Calu3 (cell line): ENCODE data around the gene ACAD11. TPM values are rescaled to one million over a fixed set of nuclear protein-coding genes. Genes with fewer than 3 reads are reported as not detected.

Source experiments
- BruUV-seq: library from RNA; stranded (reverse); fragments of 400-500 nt; replicated peaks from 2 replicates; lab custom pipeline; 2021; lab: Mats Ljungman, UMichigan
- CTCF ChIA-PET: fragments of 300-600 bp; sonication (Branson Sonifier 250); formaldehyde crosslinking; loops from one replicate; lab custom pipeline; 2022; ENCODE audit warnings: antibody characterized with exemption; lab: Charles Lee
- DNase-seq: peaks from one replicate; pipeline ENCODE4 v3.0.0; 2022
- H3K27ac Mint-ChIP-seq: one replicate; pipeline ENCODE4 v1.8.0; 2022; ENCODE audit warnings: mixed read lengths; ENCODE audit not compliant: unreplicated experiment
- H3K27me3 Mint-ChIP-seq: one replicate; pipeline ENCODE4 v1.8.0; 2022; ENCODE audit warnings: mixed read lengths; ENCODE audit not compliant: unreplicated experiment
- H3K36me3 Mint-ChIP-seq: one replicate; pipeline ENCODE4 v1.8.0; 2022; ENCODE audit warnings: mild to moderate bottlenecking, moderate library complexity, mixed read lengths; ENCODE audit not compliant: insufficient read depth, unreplicated experiment
- H3K4me1 Mint-ChIP-seq: one replicate; pipeline ENCODE4 v1.8.0; 2022; ENCODE audit warnings: mild to moderate bottlenecking, low read depth, mixed read lengths; ENCODE audit not compliant: unreplicated experiment
- H3K4me3 Mint-ChIP-seq: one replicate; pipeline ENCODE4 v1.8.0; 2022; ENCODE audit warnings: mild to moderate bottlenecking, low read depth, moderate library complexity, mixed read lengths; ENCODE audit not compliant: unreplicated experiment
- H3K9me3 Mint-ChIP-seq: one replicate; pipeline ENCODE4 v1.8.0; 2022; ENCODE audit warnings: low read depth, mixed read lengths; ENCODE audit not compliant: unreplicated experiment
- intact Hi-C: fragments of 100-400 bp; cut with micrococcal nuclease; formaldehyde crosslinking; loops from one replicate; pipeline ENCODE4 v1.10.0; 2022; ENCODE audit not compliant: unreplicated experiment
- total RNA-seq: library from RNA; stranded (reverse); gene quantifications from 2 replicates; pipeline ENCODE4 v1.2.3, GENCODE V29; 2022
- TF ChIP-seq, protein P1 (sequence below): fragments of 200-600 bp; IDR thresholded peaks from one replicate; pipeline ENCODE4 v1.8.0; 2022; ENCODE audit warnings: antibody characterized with exemption; ENCODE audit not compliant: unreplicated experiment

Gene ACAD11
- total RNA-seq, 1 experiment from 2014 or later = 14.6 TPM

DNA sequence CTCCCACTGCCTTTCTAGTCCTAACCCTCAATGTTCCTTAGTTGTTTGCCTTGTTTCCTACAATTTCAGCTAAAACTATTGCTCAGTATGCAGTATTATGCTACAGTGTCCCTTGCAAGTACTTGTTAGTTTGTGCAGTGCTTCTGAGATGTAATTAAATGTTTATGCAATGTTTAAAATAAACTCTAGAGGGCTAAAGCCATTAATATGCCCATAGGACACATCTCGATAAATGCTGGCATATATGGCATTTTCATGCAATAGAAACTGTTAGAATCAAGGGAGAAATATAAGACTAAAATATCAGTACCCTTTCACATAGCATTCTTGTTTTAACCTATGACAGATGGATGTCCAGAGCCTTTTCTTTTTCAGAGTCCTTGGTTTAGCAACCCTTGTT, 122.3 kb downstream of the ACAD11 start:
- CTCF ChIA-PET = interaction anchor here (1.1 to 1.9 kb wide), 3 partner anchors 11 to 105 kb away, joined by 3 to 46 read pairs (median 4); no protein-coding TSS in a partner anchor
- DNase-seq = no peak
- Mint-ChIP-seq H3K27ac (no peak overlapping the region), H3K4me3 (no peak overlapping the region), H3K9me3 (no peaks in the 10 kb centered on the region), H3K4me1 (peaks cover 5% of the 10 kb centered on the region), H3K27me3 (no peaks in the 10 kb centered on the region), H3K36me3 (peaks cover 31% of the 10 kb centered on the region)
- intact Hi-C loops = loop anchor here (5.0 kb wide), 1 partner anchor 845 kb away; no protein-coding TSS in a partner anchor
- TF ChIP-seq, protein P1, sequence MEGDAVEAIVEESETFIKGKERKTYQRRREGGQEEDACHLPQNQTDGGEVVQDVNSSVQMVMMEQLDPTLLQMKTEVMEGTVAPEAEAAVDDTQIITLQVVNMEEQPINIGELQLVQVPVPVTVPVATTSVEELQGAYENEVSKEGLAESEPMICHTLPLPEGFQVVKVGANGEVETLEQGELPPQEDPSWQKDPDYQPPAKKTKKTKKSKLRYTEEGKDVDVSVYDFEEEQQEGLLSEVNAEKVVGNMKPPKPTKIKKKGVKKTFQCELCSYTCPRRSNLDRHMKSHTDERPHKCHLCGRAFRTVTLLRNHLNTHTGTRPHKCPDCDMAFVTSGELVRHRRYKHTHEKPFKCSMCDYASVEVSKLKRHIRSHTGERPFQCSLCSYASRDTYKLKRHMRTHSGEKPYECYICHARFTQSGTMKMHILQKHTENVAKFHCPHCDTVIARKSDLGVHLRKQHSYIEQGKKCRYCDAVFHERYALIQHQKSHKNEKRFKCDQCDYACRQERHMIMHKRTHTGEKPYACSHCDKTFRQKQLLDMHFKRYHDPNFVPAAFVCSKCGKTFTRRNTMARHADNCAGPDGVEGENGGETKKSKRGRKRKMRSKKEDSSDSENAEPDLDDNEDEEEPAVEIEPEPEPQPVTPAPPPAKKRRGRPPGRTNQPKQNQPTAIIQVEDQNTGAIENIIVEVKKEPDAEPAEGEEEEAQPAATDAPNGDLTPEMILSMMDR = no peak
- no TSS peak for BruUV-seq

GRCh38 chr3:132536442-132537153, 123.0 kb downstream of the ACAD11 start:
- intact Hi-C loops = loop anchor here (1.0 to 5.0 kb wide), 2 partner anchors 106 to 846 kb away; no protein-coding TSS in a partner anchor
- no peak overlapping the region for H3K4me3 Mint-ChIP-seq
- H3K27ac Mint-ChIP-seq = no peak overlapping the region
- H3K27me3 Mint-ChIP-seq = no peaks in the 10 kb centered on the region
- no peaks in the 10 kb centered on the region for H3K9me3 Mint-ChIP-seq
- H3K36me3 Mint-ChIP-seq = peaks cover 31% of the 10 kb centered on the region
- no peak for DNase-seq
- TF ChIP-seq, protein P1 = no peak
- CTCF ChIA-PET = interaction anchor here (0.7 to 1.9 kb wide), 6 partner anchors 11 to 123 kb away, joined by 3 to 46 read pairs (median 4); partner anchors contain the start of genes ACAD11 and ACKR4
- no TSS peak for BruUV-seq
- no peaks in the 10 kb centered on the region for H3K4me1 Mint-ChIP-seq

DNA sequence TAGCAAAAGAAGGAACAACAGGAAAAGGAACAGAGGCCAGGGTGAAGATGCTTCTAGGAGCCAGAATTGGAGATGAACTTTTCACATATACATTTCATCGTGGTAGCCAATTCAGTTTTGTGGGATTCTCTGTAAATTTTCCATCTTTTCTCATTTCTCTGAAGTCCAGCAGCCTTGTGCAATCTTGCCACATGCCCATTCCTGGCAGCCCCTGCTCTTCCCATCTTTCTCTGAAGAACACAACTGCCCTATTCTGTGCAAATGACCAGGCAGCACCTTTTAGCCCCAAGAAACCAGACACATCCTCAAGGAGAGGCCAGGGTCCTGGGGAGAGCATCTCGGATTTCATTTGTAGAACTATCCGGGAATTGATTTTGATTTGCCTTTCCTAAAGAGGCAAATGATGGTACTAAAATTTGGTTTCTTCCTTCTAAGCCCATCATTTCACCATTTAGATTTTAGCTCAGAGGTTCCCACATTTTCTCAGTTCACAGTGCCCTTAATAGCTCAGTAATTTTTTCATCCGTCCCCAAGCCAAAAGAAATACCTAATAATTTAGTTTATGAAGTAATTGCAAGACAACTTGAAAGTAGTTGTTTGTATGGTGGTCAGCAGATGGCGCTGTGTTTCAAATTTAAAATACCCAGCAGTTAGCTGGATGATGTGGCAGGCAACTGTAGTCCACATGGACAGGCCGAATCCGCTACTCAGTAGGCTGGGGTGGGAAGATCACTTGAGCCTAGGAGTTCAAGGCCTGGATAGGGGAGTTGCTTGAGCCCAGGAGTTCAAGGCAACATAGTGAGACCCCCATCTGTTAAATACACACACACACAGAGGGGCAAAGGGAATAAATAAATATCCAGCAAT, 123.8 kb downstream of the ACAD11 start:
- Mint-ChIP-seq H3K27ac (no peak overlapping the region), H3K4me1 (no peaks in the 10 kb centered on the region), H3K9me3 (no peaks in the 10 kb centered on the region), H3K36me3 (peaks cover 31% of the 10 kb centered on the region), H3K27me3 (no peaks in the 10 kb centered on the region), H3K4me3 (no peak overlapping the region)
- TF ChIP-seq, protein P1 = peak; percentile 84
- peak; percentile 73 for DNase-seq
- CTCF ChIA-PET = interaction anchor here (0.7 to 1.9 kb wide), 7 partner anchors 10 to 123 kb away, joined by 3 to 46 read pairs (median 4); partner anchors contain the start of genes ACAD11 and ACKR4
- intact Hi-C loops = loop anchor here (1.0 to 5.0 kb wide), 2 partner anchors 106 to 846 kb away; no protein-coding TSS in a partner anchor
- no TSS peak for BruUV-seq

DNA sequence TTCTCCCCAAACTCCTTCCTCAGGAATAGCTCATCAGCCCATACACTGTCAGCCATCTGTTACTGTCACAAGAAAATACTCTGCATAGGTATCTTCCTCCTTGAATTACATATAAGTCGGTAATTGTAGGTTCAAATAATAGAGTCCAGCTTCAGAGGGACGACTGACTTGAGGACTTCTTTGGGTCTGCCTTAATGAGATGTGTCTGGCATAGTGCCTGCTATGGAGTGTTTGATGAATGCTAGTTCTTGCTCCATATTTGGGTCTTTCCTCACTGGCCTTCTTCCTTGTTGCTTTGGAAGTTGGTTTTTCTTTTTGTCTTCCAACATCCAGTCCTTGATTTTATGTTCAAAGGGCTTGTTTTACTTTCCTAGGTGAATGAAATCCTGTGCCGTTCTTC, 129.0 kb downstream of the ACAD11 start:
- BruUV-seq = no TSS peak
- Mint-ChIP-seq H3K36me3 (peaks cover 32% of the 10 kb centered on the region), H3K27ac (no peak overlapping the region), H3K4me1 (no peaks in the 10 kb centered on the region), H3K9me3 (no peaks in the 10 kb centered on the region), H3K27me3 (no peaks in the 10 kb centered on the region), H3K4me3 (no peak overlapping the region)
- CTCF ChIA-PET = no interaction called here
- TF ChIP-seq, protein P1 = no peak
- intact Hi-C loops = no loop called here
- no peak for DNase-seq
